ENCODE data around the gene CIT. TPM values are rescaled to one million over a fixed set of nuclear protein-coding genes. Genes with fewer than 3 reads are reported as not detected.

CIT gene, protein sequence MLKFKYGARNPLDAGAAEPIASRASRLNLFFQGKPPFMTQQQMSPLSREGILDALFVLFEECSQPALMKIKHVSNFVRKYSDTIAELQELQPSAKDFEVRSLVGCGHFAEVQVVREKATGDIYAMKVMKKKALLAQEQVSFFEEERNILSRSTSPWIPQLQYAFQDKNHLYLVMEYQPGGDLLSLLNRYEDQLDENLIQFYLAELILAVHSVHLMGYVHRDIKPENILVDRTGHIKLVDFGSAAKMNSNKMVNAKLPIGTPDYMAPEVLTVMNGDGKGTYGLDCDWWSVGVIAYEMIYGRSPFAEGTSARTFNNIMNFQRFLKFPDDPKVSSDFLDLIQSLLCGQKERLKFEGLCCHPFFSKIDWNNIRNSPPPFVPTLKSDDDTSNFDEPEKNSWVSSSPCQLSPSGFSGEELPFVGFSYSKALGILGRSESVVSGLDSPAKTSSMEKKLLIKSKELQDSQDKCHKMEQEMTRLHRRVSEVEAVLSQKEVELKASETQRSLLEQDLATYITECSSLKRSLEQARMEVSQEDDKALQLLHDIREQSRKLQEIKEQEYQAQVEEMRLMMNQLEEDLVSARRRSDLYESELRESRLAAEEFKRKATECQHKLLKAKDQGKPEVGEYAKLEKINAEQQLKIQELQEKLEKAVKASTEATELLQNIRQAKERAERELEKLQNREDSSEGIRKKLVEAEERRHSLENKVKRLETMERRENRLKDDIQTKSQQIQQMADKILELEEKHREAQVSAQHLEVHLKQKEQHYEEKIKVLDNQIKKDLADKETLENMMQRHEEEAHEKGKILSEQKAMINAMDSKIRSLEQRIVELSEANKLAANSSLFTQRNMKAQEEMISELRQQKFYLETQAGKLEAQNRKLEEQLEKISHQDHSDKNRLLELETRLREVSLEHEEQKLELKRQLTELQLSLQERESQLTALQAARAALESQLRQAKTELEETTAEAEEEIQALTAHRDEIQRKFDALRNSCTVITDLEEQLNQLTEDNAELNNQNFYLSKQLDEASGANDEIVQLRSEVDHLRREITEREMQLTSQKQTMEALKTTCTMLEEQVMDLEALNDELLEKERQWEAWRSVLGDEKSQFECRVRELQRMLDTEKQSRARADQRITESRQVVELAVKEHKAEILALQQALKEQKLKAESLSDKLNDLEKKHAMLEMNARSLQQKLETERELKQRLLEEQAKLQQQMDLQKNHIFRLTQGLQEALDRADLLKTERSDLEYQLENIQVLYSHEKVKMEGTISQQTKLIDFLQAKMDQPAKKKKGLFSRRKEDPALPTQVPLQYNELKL (N-terminal part only)
- 0.33 TPM for total RNA-seq (2013)
- polyA plus RNA-seq (under 1 TPM in 1 of 3 donors, not detected in 2; 0.03 TPM), polyA minus RNA-seq (0.28 and 1.3 TPM in 2 replicates), total RNA-seq (0.49 to 25.6 (median 1.4) reads per million in 11 experiments)

DNA sequence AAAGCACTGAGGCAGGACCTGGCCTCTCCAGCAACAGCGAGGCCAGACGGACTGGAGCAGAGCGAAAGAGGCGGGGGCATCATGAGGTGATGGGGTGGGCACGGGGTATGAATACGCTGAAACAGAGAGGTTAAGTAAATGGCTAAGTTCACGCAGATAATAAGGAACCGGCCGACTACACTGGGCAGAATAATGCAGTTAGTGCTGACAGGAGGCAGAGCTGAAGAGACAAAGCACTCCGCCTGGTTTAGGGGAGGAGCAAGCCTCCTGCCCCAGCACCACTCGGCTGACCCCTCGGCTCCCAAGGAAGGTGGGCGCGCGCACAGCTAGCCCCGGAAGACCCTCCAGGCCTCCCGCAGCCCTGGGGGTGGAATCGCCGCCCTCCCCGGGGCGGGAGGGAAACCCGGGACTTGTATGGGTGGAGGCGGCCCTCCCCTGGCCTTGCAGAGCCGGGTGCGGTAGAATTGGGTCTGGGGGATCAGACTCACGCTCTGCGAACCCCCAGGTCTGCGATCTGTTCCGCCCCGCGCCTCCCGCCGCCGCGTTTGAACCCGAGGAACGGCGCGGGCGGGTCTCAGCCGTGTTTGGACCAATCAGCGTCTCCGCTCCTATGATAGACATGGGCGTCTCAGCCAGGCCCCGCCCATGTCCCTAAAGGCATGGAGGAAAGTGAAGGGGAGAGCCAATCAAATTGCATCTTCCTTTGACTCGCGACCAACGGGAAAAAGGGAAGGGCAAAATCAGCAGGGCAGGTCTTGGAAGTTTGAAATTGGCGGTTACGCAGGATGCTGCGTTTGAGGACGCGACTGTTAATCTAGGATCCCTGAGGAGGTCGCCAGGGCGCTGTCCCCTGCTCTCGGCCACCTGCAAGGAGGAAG lies at the start of gene CIT:
TSS of gene CIT (minus strand) at position 560 of the 878 bp plus-strand sequence. CDS start 1,152 bp downstream, outside the sequence.
- peak within 1 kb of the TSS in 1 of 2 donors; percentile 40 for H3K27ac ChIP-seq (ENCODE audit: low read depth in 1 of 2, low read length in 2 of 2)
- peak within 1 kb of the TSS; percentile 75 to 97 (median 94) for H3K4me3 ChIP-seq (replicated peaks in 1 of 3; ENCODE audit: low read depth in 2 of 3, low read length in 3 of 3)
- H3K4me2 ChIP-seq (replicated peaks; ENCODE audit: extremely low read depth, low read length, poor library complexity, severe bottlenecking) = peak within 1 kb of the TSS; percentile 99
- DNase-seq = peak; percentile 88 to 93 (median 90)
- H3K4me1 ChIP-seq (ENCODE audit: control insufficient read depth in 1 of 2, insufficient read depth in 2 of 2, low read length in 2 of 2) = peaks cover 14 to 18% of the 10 kb centered on the region in 2 donors
- TF ChIP-seq, protein P1, sequence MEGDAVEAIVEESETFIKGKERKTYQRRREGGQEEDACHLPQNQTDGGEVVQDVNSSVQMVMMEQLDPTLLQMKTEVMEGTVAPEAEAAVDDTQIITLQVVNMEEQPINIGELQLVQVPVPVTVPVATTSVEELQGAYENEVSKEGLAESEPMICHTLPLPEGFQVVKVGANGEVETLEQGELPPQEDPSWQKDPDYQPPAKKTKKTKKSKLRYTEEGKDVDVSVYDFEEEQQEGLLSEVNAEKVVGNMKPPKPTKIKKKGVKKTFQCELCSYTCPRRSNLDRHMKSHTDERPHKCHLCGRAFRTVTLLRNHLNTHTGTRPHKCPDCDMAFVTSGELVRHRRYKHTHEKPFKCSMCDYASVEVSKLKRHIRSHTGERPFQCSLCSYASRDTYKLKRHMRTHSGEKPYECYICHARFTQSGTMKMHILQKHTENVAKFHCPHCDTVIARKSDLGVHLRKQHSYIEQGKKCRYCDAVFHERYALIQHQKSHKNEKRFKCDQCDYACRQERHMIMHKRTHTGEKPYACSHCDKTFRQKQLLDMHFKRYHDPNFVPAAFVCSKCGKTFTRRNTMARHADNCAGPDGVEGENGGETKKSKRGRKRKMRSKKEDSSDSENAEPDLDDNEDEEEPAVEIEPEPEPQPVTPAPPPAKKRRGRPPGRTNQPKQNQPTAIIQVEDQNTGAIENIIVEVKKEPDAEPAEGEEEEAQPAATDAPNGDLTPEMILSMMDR (IDR thresholded peaks at IDR 0.05) = no peak
- H3K9ac ChIP-seq (ENCODE audit: insufficient read depth, low read length, poor library complexity, severe bottlenecking) = peak within 1 kb of the TSS; percentile 72
- peaks cover 2 to 14% (median 7%) of the 10 kb centered on the region in 3 donors for H3K27me3 Mint-ChIP-seq (ENCODE audit: low read depth in 3 of 3)
- H3K9me3 Mint-ChIP-seq = no peaks in the 10 kb centered on the region
- peak within 1 kb of the TSS; percentile 87 to 96 for H3K4me3 Mint-ChIP-seq
- peak within 1 kb of the TSS; percentile 100 for H2AFZ ChIP-seq (ENCODE audit: insufficient read depth, low read depth, low read length, poor library complexity, severe bottlenecking)
- peaks cover 16% of the 10 kb centered on the region for H3K4me1 Mint-ChIP-seq
- intact Hi-C loops (cut with micrococcal nuclease) = loop anchor here in 1 of 2 donors (10.0 kb wide), 1 partner anchor 202 kb away; no protein-coding TSS in a partner anchor
- peaks cover 4 to 23% of the 10 kb centered on the region in 2 donors for H3K36me3 Mint-ChIP-seq
- peaks cover 2 to 4% of the 10 kb centered on the region in 2 donors for H3K27me3 ChIP-seq (ENCODE audit: control insufficient read depth in 2 of 2, insufficient read depth in 2 of 2, low read length in 2 of 2)
- H3K9me3 ChIP-seq (replicated peaks in 1 of 2; ENCODE audit: control insufficient read depth in 1 of 2, insufficient read depth in 1 of 2, low read length in 2 of 2) = no peaks in the 10 kb centered on the region
- H3K79me2 ChIP-seq (ENCODE audit: insufficient read depth, low read length) = peaks cover 25% of the 10 kb centered on the region
- H4K20me1 ChIP-seq (ENCODE audit: insufficient read depth, low read length) = no peaks in the 10 kb centered on the region
- peaks cover 0 to 8% of the 10 kb centered on the region in 2 donors for H3K36me3 ChIP-seq (replicated peaks in 1 of 2; ENCODE audit: control insufficient read depth in 1 of 2, insufficient read depth in 2 of 2, low read length in 2 of 2)
- H3K27ac Mint-ChIP-seq = peak within 1 kb of the TSS in 4 of 7 donors; percentile 62 to 83 (median 76)
- WGBS (ENCODE audit: insufficient coverage) = 0% methylated on average over 50 of the region's 56 CpGs
